ENCODE data around the gene PRKN.

PRKN gene

GRCh38 chr6:161663682-161664081, 1063.9 kb downstream of the PRKN start:
- DNase-seq (ENCODE audit: low read depth), result no peak

GRCh38 chr6:161660666-161661571, 1066.6 kb downstream of the PRKN start:
- no peak for DNase-seq (ENCODE audit: low read depth)

GRCh38 chr6:161658211-161658610, 1069.4 kb downstream of the PRKN start:
- no peak for DNase-seq (ENCODE audit: low read depth)

GRCh38 chr6:161654209-161654608, 1073.4 kb downstream of the PRKN start:
- no peak for DNase-seq (ENCODE audit: low read depth)

- DNase-seq (ENCODE audit: low read depth), result no peak
Observed at GRCh38 chr6:161651949-161652348, 1075.6 kb downstream of the PRKN start.

- no peak for DNase-seq (ENCODE audit: low read depth)
Observed at GRCh38 chr6:161649841-161650240, 1077.7 kb downstream of the PRKN start.

- DNase-seq (ENCODE audit: low read depth), result no peak
Observed at GRCh38 chr6:161649068-161649467, 1078.5 kb downstream of the PRKN start.

- no peak for DNase-seq (ENCODE audit: low read depth)
Observed at GRCh38 chr6:161647234-161647633, 1080.3 kb downstream of the PRKN start.

GRCh38 chr6:161644521-161644920, 1083.0 kb downstream of the PRKN start:
- DNase-seq (ENCODE audit: low read depth), result no peak

GRCh38 chr6:161641175-161641574, 1086.4 kb downstream of the PRKN start:
- no peak for DNase-seq (ENCODE audit: low read depth)

- DNase-seq (ENCODE audit: low read depth), result no peak
Observed at GRCh38 chr6:161639772-161640171, 1087.8 kb downstream of the PRKN start.

- no peak for DNase-seq (ENCODE audit: low read depth)
Observed at GRCh38 chr6:161637658-161638057, 1089.9 kb downstream of the PRKN start.

- DNase-seq (ENCODE audit: low read depth), result no peak
Observed at GRCh38 chr6:161636882-161637430, 1090.6 kb downstream of the PRKN start.

- DNase-seq (ENCODE audit: low read depth), result no peak
Observed at GRCh38 chr6:161635975-161636374, 1091.6 kb downstream of the PRKN start.

GRCh38 chr6:161634916-161635315, 1092.7 kb downstream of the PRKN start:
- no peak for DNase-seq (ENCODE audit: low read depth)

- DNase-seq (ENCODE audit: low read depth), result peak; percentile 30
Observed at GRCh38 chr6:161631676-161632194, 1095.8 kb downstream of the PRKN start.

- no peak for DNase-seq (ENCODE audit: low read depth)
Observed at GRCh38 chr6:161630674-161631073, 1096.9 kb downstream of the PRKN start.

GRCh38 chr6:161626132-161626676, 1101.4 kb downstream of the PRKN start:
- DNase-seq (ENCODE audit: low read depth), result no peak

GRCh38 chr6:161624111-161624510, 1103.5 kb downstream of the PRKN start:
- DNase-seq (ENCODE audit: low read depth), result no peak

- DNase-seq (ENCODE audit: low read depth), result no peak
Observed at GRCh38 chr6:161622779-161623178, 1104.8 kb downstream of the PRKN start.

GRCh38 chr6:161618831-161619454, 1108.6 kb downstream of the PRKN start:
- DNase-seq (ENCODE audit: low read depth), result peak; percentile 10

GRCh38 chr6:161613711-161614110, 1113.9 kb downstream of the PRKN start:
- DNase-seq (ENCODE audit: low read depth), result no peak

- no peak for DNase-seq (ENCODE audit: low read depth)
Observed at GRCh38 chr6:161608771-161609170, 1118.8 kb downstream of the PRKN start.

All from non-pigmented ciliary epithelial cell (primary cell).